Mucosa of descending colon (tissue), 3 donors: ENCODE measurements around the gene DLGAP5. TPM values are rescaled to one million over a fixed set of nuclear protein-coding genes. Genes with fewer than 3 reads are reported as not detected.

ENCODE experiments used
- ATAC-seq: fragments of 200-7000 bp; cut with Tn5 transposase; one replicate; pipeline ENCODE4 v1.9.1; 2020; ENCODE audit warnings: mild to moderate bottlenecking, moderate library complexity
- DNase-seq, 3 donors: peaks; one replicate each; pipeline ENCODE4 v3.0.0-alpha.2; 2020
- H3K36me3 ChIP-seq: fragments of 200-600 bp; one replicate; pipeline ENCODE4 v1.8.0; 2021; ENCODE audit warnings: low read depth, mild to moderate bottlenecking
- H3K4me1 ChIP-seq: fragments of 200-600 bp; one replicate; pipeline ENCODE4 v1.8.0; 2021; ENCODE audit warnings: low read depth, mild to moderate bottlenecking
- H3K4me3 ChIP-seq: fragments of 200-600 bp; one replicate; pipeline ENCODE4 v1.8.0; 2021; ENCODE audit warnings: mild to moderate bottlenecking
- H3K9me3 ChIP-seq: fragments of 200-600 bp; one replicate; pipeline ENCODE4 v1.8.0; 2021; ENCODE audit warnings: mild to moderate bottlenecking
- CTCF ChIP-seq: fragments of 200-600 bp; IDR thresholded peaks from one replicate; pipeline ENCODE4 v1.8.0; 2022; ENCODE audit warnings: antibody characterized with exemption, mild to moderate bottlenecking
- intact Hi-C, 2 donors: fragments of 100-400 bp; cut with DNase I in 1 of 2; cut with micrococcal nuclease in 1 of 2; formaldehyde crosslinking; loops; one replicate each; pipeline versions ENCODE4 v1.11.0 to v1.11.1; 2022; cut with DNase I, micrococcal nuclease
- total RNA-seq, 3 donors: library from RNA; stranded (reverse); fragmentation: NEBNext Ultra II Directional in 2 of 3; extraction: Animal tissue kit (Norgen Biotek cat#: 25700) in 2 of 3; gene quantifications; one replicate each; pipeline versions ENCODE4 v1.2.1 to v1.2.4, GENCODE V29; 2021 to 2023
- donor health status: DM: no; HTN: no; CAD: no; lungs with moderate emphysema.
- donor health status: DM: no; HTN: no; CAD: no.
- donor health status: DM: no; HTN: yes; CAD: no.

DLGAP5 gene
- total RNA-seq, 3 donors from 2014 or later = 2.0 to 13.7 (median 3.3) TPM

- no peak for TF ChIP-seq CTCF
- Histone ChIP-seq H3K36me3 (no peaks in the 10 kb centered on the region), H3K9me3 (no peaks in the 10 kb centered on the region), H3K4me3 (peak overlapping the region; percentile 90), H3K4me1 (peaks cover 46% of the 10 kb centered on the region)
- peak; percentile 2 for ATAC-seq
- intact Hi-C loops = no loop called here
- peak; percentile 66 to 82 (median 76) for DNase-seq
Observed at GRCh38 chr14:55129428-55130195, 61.8 kb downstream of the DLGAP5 start.

DNA sequence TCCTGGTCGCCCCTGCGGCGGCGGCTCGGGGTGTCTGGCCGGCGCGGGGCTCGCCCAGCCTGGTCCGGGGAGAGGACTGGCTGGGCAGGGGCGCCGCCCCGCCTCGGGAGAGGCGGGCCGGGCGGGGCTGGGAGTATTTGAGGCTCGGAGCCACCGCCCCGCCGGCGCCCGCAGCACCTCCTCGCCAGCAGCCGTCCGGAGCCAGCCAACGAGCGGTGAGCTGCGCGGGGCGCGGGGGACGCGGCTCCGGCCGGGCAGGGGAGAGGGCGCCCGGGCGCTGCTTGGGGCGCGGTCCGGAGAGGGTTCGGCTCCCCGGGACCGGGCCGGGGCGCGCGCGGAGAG lies 62.3 kb downstream of the DLGAP5 start, which contains the start of gene LGALS3:
Gene LGALS3, plus strand, starts transcription at position 167 of the 342 bp plus-strand sequence. CDS start 8,122 bp downstream, outside the sequence.
- peak; percentile 71 for ATAC-seq
- H3K9me3 ChIP-seq = no peaks in the 10 kb centered on the region
- no peaks in the 10 kb centered on the region for H3K36me3 ChIP-seq
- intact Hi-C loops = no loop called here
- TF ChIP-seq CTCF = no peak
- peak within 1 kb of the TSS; percentile 90 for H3K4me3 ChIP-seq
- peaks cover 47% of the 10 kb centered on the region for H3K4me1 ChIP-seq
- DNase-seq = peak; percentile 88 to 91 (median 90)

- Histone ChIP-seq H3K4me1 (peaks cover 48% of the 10 kb centered on the region), H3K9me3 (no peaks in the 10 kb centered on the region), H3K4me3 (peak overlapping the region; percentile 90), H3K36me3 (no peaks in the 10 kb centered on the region)
- intact Hi-C loops = no loop called here
- DNase-seq (no peak), ATAC-seq (peak; percentile 12)
- no peak for TF ChIP-seq CTCF
Observed at GRCh38 chr14:55128386-55129085, 62.8 kb downstream of the DLGAP5 start.

GRCh38 chr14:55127460-55127951 lies 63.9 kb downstream of the DLGAP5 start:
- Histone ChIP-seq H3K36me3 (peaks cover 2% of the 10 kb centered on the region), H3K4me1 (peaks cover 50% of the 10 kb centered on the region), H3K9me3 (no peaks in the 10 kb centered on the region), H3K4me3 (no peak overlapping the region)
- TF ChIP-seq CTCF = no peak
- peak; percentile 58 for ATAC-seq
- intact Hi-C loops = no loop called here
- DNase-seq = peak in 1 of 3 donors; percentile 69

GRCh38 chr14:55126932-55127459 lies 64.4 kb downstream of the DLGAP5 start:
- TF ChIP-seq CTCF = no peak
- Histone ChIP-seq H3K36me3 (peaks cover 4% of the 10 kb centered on the region), H3K9me3 (no peaks in the 10 kb centered on the region), H3K4me1 (peaks cover 50% of the 10 kb centered on the region), H3K4me3 (no peak overlapping the region)
- peak; percentile 39 for ATAC-seq
- intact Hi-C loops = no loop called here
- DNase-seq = no peak
